ENCODE measurements around the gene SUPT6H.

Gene SUPT6H

DNA sequence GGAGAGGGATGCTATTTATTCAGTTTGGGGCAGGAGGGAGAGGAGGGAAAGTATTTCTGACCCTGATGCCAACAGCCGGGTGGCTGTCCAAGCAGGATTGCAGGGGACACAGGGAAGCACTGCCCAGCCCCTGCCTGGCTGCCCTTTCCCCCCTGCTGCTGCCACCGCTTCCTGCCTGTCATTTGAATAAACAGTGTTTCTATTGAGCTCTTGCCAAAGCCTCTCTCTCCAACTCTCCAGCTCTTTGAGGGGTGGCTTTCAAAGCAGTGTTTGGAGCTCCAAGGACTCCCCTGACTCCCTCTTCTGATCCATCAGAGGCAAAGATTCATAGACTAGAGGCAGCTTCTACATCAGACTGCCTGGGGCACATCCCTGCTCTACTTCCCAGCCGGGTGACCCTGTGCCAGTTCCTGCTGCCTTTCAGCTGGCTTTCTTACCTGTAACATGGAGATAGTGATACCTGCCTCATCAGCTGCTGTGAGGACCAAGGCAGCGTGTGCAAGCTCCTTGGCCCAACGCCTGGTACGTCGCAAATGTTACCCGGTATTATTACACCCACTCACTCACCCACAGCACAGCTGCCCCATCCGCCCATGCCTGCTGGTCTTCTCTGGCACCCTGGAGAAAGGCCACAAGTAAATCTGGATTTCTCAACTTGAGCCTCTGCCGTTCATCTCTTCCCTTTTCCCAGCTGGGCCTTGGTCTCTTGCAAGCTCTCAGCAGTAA lies 40.2 kb downstream of the SUPT6H start:
- DNase-seq (ENCODE audit: low read depth): no peak

GRCh38 chr17:28702752-28703150 lies 40.7 kb downstream of the SUPT6H start:
- DNase-seq (ENCODE audit: low read depth): no peak

GRCh38 chr17:28703552-28704218 lies 41.7 kb downstream of the SUPT6H start:
- no peak for DNase-seq (ENCODE audit: low read depth)

- no peak for DNase-seq (ENCODE audit: low read depth)
Measured at GRCh38 chr17:28704219-28704858, 42.3 kb downstream of the SUPT6H start.

DNA sequence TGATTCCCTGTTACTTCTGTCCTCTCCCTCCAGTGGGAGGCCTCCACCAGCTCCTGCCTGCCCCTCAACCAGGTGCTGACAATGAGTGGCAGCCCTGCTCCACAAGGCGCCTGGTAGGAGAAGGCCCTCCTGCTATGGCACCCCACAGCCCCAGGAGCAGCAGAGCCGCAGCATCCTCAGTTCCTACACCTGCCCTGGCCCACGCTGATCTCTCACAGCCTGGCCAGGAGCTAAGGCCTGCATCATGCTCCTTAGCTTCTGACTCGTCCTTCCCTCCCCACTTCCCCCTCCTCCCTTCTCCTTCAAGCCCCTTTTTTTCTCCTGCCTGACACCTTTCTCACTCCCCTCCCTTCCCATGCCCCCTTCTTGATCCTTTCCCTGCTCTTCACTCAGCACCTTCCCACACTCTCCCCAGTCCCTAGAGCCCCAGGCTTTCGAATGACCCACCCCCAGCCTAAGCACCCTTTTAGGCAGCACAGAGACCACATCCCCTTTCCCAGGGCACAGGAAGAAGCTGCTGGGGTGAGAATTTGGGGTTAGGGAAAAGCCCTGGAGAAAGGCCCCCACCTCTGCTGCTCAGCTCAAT lies 43.2 kb downstream of the SUPT6H start:
- DNase-seq (ENCODE audit: low read depth): no peak

- no peak for DNase-seq (ENCODE audit: low read depth)
Measured at GRCh38 chr17:28705728-28706334, 43.8 kb downstream of the SUPT6H start.

DNA sequence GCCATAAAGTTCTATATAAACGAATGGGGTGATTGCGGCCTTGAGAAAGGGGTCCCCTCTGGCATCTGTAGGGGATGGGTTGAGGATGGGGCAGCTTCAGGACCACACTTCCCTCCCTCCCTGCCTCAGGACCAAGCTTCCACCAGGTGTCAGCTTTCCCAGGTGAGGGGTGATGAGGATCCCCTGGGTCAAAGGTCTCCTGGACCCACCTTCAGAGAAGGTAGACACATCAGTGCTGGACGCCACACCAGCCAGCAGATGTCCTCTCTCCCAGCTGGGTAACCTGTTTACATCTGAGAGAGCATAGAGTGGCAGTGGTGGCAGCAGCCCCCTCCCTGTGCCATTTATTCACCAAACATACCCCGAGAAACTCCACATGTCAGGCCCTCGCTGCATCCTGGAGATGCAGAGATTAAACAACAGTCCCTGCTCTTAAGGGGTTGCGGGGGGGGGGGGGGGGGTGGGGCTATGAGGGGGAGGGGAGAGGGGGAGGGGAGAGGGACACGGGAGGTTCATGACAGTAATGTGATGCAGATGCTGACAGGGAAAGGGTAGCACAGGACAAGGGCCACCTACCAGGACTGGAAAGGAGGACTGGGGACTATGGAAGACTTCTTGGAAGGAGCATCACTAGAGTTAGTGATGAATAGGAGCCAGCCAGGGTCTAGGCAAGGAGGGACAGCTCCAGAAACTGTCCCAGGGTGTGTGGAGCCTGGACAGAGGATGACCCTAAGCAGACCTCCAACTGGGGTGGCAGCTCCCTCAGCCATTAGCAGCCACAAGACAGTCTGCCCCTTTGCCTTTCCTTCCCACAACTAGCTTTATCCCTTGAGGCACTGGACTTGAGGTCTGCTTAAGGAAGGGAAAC lies 44.7 kb downstream of the SUPT6H start:
- no peak for DNase-seq (ENCODE audit: low read depth)

- no peak for DNase-seq (ENCODE audit: low read depth)
Measured at GRCh38 chr17:28707339-28707720, 45.3 kb downstream of the SUPT6H start.

DNA sequence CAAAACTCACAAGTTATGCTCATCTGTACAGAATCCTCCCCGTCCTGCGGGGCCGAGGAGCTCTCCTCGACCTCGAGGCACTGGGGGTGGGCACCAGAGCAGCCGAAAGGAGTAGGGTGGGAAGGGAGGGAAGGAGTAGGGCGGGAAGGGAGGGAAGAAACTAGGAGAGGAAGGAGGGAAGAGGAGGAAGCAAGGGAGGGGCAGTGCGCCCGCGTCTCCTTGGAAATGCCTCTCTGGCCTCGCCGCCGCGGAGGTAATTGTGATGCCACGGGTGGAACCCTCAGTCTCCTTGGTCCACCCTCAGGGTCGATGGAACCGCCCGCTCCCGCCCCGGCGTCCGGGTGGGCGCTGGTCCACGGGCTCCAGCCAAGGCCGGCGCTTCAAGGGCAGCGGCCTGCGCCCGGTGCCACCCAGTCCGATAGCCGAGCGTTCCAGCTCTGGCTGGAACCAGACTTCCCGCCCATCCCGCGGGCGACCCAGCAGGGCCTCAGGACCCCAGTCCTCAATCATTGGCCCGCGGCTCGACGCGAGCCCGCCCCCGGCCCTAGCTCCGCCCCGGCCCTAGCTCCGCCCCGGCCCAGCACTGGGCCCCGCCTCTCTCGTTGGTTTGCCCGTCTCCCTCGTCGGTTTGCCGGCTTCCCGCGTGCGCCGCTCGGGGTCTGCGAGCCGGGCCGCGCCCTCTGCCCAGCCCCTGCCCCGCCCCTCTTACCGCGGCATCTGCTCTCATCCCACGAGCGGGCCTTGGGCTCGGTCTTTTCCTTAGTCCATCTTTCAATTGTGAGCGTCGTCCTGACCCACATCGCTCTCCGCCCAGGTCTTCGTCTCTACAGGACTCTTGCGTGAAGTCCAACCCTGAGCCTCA lies 49.1 kb downstream of the SUPT6H start:
- peak; percentile 91 for DNase-seq (ENCODE audit: low read depth)

GRCh38 chr17:28711723-28712031 lies 49.7 kb downstream of the SUPT6H start, which contains the start of gene PROCA1:
Gene PROCA1 (minus strand): TSS chr17:28711888. CDS start chr17:28711660, 228 bp downstream.
- no peak for DNase-seq (ENCODE audit: low read depth)

GRCh38 chr17:28712032-28712704 lies 50.2 kb downstream of the SUPT6H start:
- DNase-seq (ENCODE audit: low read depth): no peak

GRCh38 chr17:28712705-28713415 lies 50.9 kb downstream of the SUPT6H start:
- no peak for DNase-seq (ENCODE audit: low read depth)

DNA sequence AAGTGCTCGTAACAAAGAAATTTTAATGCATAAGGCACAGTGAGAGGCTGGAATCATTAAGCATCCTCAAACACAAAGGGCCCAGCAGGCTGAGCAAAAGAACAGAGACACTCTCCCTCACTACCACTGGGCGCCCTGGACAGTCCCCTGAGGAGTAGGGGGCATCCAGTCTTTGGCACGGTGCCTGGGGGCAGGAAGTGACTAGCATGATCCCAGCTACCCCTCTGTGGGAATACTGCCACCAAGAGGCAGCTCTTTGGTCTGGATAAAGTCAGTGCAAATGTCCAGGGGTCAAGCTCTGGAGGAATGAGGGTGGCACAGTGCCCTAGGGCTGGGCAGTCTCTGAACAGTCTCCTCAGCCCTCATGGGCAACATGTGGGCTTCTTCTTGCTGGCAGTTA lies 52.3 kb downstream of the SUPT6H start:
- DNase-seq (ENCODE audit: low read depth): no peak

- DNase-seq (ENCODE audit: low read depth): no peak
Measured at GRCh38 chr17:28715217-28715616, 53.2 kb downstream of the SUPT6H start.

DNA sequence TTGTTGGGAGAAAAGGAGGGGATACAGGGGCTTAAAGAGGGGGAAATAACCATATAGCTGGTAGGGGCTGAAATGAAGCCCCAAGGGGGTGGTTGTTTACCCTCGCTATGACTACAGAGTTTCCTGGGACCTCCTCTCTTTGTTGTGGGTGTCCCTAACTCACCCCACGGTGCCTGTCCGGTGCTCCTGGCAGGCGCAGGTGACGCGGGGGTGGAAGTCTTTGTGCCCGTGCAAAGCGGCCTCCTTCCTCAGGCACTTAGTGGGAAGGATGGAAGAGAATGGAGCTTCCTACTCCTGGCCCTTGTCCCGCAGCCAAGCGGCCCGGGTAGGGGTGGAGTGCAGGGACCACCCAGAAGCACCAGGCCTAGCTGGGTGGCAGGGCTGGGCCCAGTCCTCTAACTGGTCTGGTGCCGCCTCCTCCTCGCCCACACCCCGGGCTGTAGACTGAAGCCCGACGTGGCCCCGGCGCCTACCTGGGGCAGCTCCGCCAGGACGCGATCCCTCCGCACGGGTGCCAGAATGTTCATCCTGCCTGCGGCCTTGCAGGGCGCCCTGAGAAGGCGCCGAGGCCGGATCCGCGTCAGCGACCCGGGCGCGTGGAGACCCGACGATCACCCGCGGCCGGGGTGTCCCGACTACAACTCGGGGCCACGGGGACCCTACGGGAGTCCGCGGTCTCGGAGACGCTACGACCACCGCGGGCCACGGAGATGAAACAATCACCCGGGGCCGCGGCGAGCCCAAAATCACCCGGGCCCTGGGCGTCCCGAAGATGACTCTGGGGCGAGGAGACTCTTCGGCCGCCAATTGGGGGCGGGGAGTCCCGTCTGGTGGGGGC lies 55.0 kb downstream of the SUPT6H start:
- DNase-seq (ENCODE audit: low read depth): peak; percentile 34

- peak; percentile 89 for DNase-seq (ENCODE audit: low read depth)
Measured at GRCh38 chr17:28717578-28718332, 55.8 kb downstream of the SUPT6H start, which contains the start of gene RAB34. Gene RAB34 (minus strand): TSS chr17:28717868. CDS start chr17:28717266, 602 bp downstream.

- DNase-seq (ENCODE audit: low read depth): no peak
Measured at GRCh38 chr17:28718333-28719020, 56.5 kb downstream of the SUPT6H start.

Measured in fibroblast of gingiva (primary cell).